Left lung (tissue), 10 donors: ENCODE results near the gene SLC9C1. TPM values are rescaled to one million over a fixed set of nuclear protein-coding genes. Genes with fewer than 3 reads are reported as not detected.

ENCODE experiments used
- ATAC-seq: fragments of 200-7000 bp; cut with Tn5 transposase; one replicate; pipeline ENCODE4 v1.9.1; 2020; ENCODE audit warnings: moderate library complexity
- DNase-seq, 4 donors: peaks; one replicate each; pipeline ENCODE4 v3.0.0-alpha.2; 2013 to 2020
- H3K27ac ChIP-seq, 2 donors: fragments of 200-600 bp; sonication (generic) in 1 of 2; one replicate each; pipeline versions ENCODE4 v1.5.0 to v1.8.0; 2020 to 2021
- H3K27me3 ChIP-seq, 2 donors: fragments of 200-600 bp; sonication (generic) in 1 of 2; one replicate each; pipeline versions ENCODE4 v1.5.0 to v1.8.0; 2020 to 2021
- H3K36me3 ChIP-seq, 2 donors: fragments of 200-600 bp; sonication (generic) in 1 of 2; one replicate each; pipeline versions ENCODE4 v1.5.0 to v1.8.0; 2020 to 2021
- H3K4me1 ChIP-seq, 2 donors: fragments of 200-600 bp; one replicate each; pipeline ENCODE4 v1.8.0; 2021
- H3K4me3 ChIP-seq, 2 donors: fragments of 200-600 bp; sonication (generic) in 1 of 2; one replicate each; pipeline versions ENCODE4 v1.5.0 to v1.8.0; 2020 to 2021; ENCODE audit warnings: mild to moderate bottlenecking in 1 of 2
- H3K9me3 ChIP-seq, 2 donors: fragments of 200-600 bp; sonication (generic) in 1 of 2; one replicate each; pipeline versions ENCODE4 v1.5.0 to v1.8.0; 2020 to 2021
- CTCF ChIP-seq, 2 donors: fragments of 200-600 bp; sonication (generic) in 1 of 2; IDR thresholded peaks; one replicate each; pipeline versions ENCODE4 v1.5.0 to v1.8.0; 2021; ENCODE audit warnings: antibody characterized with exemption in 2 of 2
- intact Hi-C, 2 donors: fragments of 100-400 bp; cut with DNase I; formaldehyde crosslinking; loops; one replicate each; pipeline versions ENCODE4 v1.11.2 to v1.14.2; 2022
- polyA plus RNA-seq, 6 donors: library from polyadenylated mRNA; unstranded; fragments of 120-200 nt; gene quantifications; one replicate each; pipeline ENCODE4 v1.2.1, GENCODE V29; 2013; ENCODE audit not compliant: insufficient read length in 6 of 6
- total RNA-seq, 2 donors: library from RNA; stranded (reverse); fragmentation: NEBNext Ultra II Directional; extraction: Animal tissue kit (Norgen Biotek cat#: 25700); gene quantifications; one replicate each; pipeline ENCODE4 v1.2.1, GENCODE V29; 2021
- donor health status: DM: no; HTN: yes; CAD: no.
- donor health status: DM: no; HTN: no; CAD: no.

The SLC9C1 gene
- total and polyA plus RNA-seq, 8 donors: 0.20 to 1.3 (median 0.61) TPM; not detected in 1

GRCh38 chr3:112109322-112109721 lies 184.7 kb downstream of the SLC9C1 start:
- H3K36me3 ChIP-seq: no peaks in the 10 kb centered on the region
- no peak for TF ChIP-seq CTCF (IDR thresholded peaks at IDR 0.05)
- H3K4me3 ChIP-seq: no peak overlapping the region
- intact Hi-C loops: no loop called here
- DNase-seq: no peak
- H3K27ac ChIP-seq: no peak overlapping the region
- no peak for ATAC-seq
- no peaks in the 10 kb centered on the region for H3K9me3 ChIP-seq
- no peaks in the 10 kb centered on the region for H3K27me3 ChIP-seq
- H3K4me1 ChIP-seq: no peaks in the 10 kb centered on the region

- Histone ChIP-seq H3K27ac (no peak overlapping the region), H3K36me3 (no peaks in the 10 kb centered on the region), H3K4me1 (no peaks in the 10 kb centered on the region), H3K9me3 (no peaks in the 10 kb centered on the region), H3K4me3 (no peak overlapping the region), H3K27me3 (no peaks in the 10 kb centered on the region)
- intact Hi-C loops: no loop called here
- DNase-seq (no peak), ATAC-seq (no peak)
- no peak for TF ChIP-seq CTCF (IDR thresholded peaks at IDR 0.05)
These were observed 189.2 kb downstream of the SLC9C1 start for GRCh38 chr3:112104774-112105173.

GRCh38 chr3:112101916-112102315 lies 192.1 kb downstream of the SLC9C1 start:
- no peak overlapping the region for H3K27ac ChIP-seq
- H3K4me3 ChIP-seq: no peak overlapping the region
- intact Hi-C loops: no loop called here
- H3K4me1 ChIP-seq: no peaks in the 10 kb centered on the region
- H3K36me3 ChIP-seq: no peaks in the 10 kb centered on the region
- no peak for TF ChIP-seq CTCF (IDR thresholded peaks at IDR 0.05)
- H3K27me3 ChIP-seq: peaks cover 0 to 8% of the 10 kb centered on the region in 2 donors
- no peaks in the 10 kb centered on the region for H3K9me3 ChIP-seq
- ATAC-seq (no peak), DNase-seq (no peak)

GRCh38 chr3:112097378-112097777 lies 196.6 kb downstream of the SLC9C1 start:
- ATAC-seq (peak; percentile 86), DNase-seq (peak in 1 of 4 donors; percentile 63)
- intact Hi-C loops: no loop called here
- H3K27ac ChIP-seq: no peak overlapping the region
- peaks cover 0 to 15% of the 10 kb centered on the region in 2 donors for H3K27me3 ChIP-seq
- H3K4me1 ChIP-seq: peaks cover 0 to 9% of the 10 kb centered on the region in 2 donors
- no peaks in the 10 kb centered on the region for H3K9me3 ChIP-seq
- no peak for TF ChIP-seq CTCF (IDR thresholded peaks at IDR 0.05)
- H3K4me3 ChIP-seq: no peak overlapping the region
- H3K36me3 ChIP-seq: no peaks in the 10 kb centered on the region

GRCh38 chr3:112096176-112096575 lies 197.8 kb downstream of the SLC9C1 start:
- Histone ChIP-seq H3K27ac (no peak overlapping the region), H3K4me3 (no peak overlapping the region), H3K27me3 (peaks cover 0 to 15% of the 10 kb centered on the region in 2 donors), H3K9me3 (no peaks in the 10 kb centered on the region), H3K36me3 (no peaks in the 10 kb centered on the region), H3K4me1 (peaks cover 0 to 14% of the 10 kb centered on the region in 2 donors)
- intact Hi-C loops: no loop called here
- TF ChIP-seq CTCF (IDR thresholded peaks at IDR 0.05): no peak
- no peak for ATAC-seq
- no peak for DNase-seq
